ENCODE data around the gene LCE2B. TPM values are rescaled to one million over a fixed set of nuclear protein-coding genes. Genes with fewer than 3 reads are reported as not detected.

The LCE2B gene
- total and polyA plus RNA-seq, 10 of the 15 experiments (the other 5 are each of a cell fraction or from before 2014, with no cell fraction given): not detected

DNA sequence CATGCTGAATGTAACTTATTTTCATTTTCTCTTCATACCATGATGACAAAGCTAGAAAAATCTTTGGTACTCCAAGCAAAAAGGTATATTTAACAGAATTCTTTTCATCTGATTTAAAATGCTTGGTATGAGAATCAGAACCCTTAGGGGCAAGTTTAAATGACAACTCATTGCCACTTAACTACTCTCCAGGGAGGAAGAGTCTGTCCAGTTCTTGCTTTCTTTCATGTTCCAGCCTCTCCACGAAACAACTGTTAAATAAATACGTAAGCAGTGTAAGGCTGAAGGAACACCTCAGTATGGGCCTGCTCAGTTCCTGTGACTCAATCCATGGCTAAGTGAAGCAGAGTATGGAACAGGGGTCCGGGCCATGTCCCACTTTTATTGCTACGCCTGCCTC, 13.8 kb downstream of the LCE2B start:
- FAIRE-seq (no peak), DNase-seq (ENCODE audit: low read depth, low spot score) (no peak), ATAC-seq (no peak)
- RAD21 ChIA-PET (ENCODE audit: unreplicated experiment): no interaction called here
- H3K4me3 ChIP-seq: no peak overlapping the region
- no peaks in the 10 kb centered on the region for H3K9me3 ChIP-seq (replicated peaks; ENCODE audit: control insufficient read depth, insufficient read depth, low read length)
- peaks cover 0 to 2% of the 10 kb centered on the region in 2 experiments; a peak in 3 of 4 replicates for H3K27me3 ChIP-seq (replicated peaks in 1 of 2; ENCODE audit: control insufficient read depth in 2 of 2, insufficient read depth in 2 of 2, low read length in 1 of 2)
- no TSS peak for BruUV-seq (replicated peaks)
- WGBS (ENCODE audit: insufficient coverage, insufficient replicate concordance, low lambda C conversion rate, missing lambda C conversion rate): 29% methylated on average over 4 of the region's 4 CpGs
- no peaks in the 10 kb centered on the region for H4K20me1 ChIP-seq (ENCODE audit: control insufficient read depth, insufficient read depth)
- SMC1A ChIA-PET (ENCODE audit: uncharacterized antibody, unreplicated experiment): no interaction called here
- H3K36me3 ChIP-seq (ENCODE audit: control insufficient read depth in 2 of 2, insufficient read depth in 2 of 2, low read length in 1 of 2): no peaks in the 10 kb centered on the region
- H2AFZ ChIP-seq (ENCODE audit: control insufficient read depth, low read depth, low read length): no peak overlapping the region
- POLR2A ChIA-PET: interaction anchor here (0.6 kb wide), 1 partner anchor 65 kb away, joined by 3 read pairs; no protein-coding TSS in a partner anchor
- in situ Hi-C loops (cut with MboI) (no loop called here), intact Hi-C loops (cut with micrococcal nuclease; ENCODE audit: unreplicated experiment) (no loop called here)
- no peak overlapping the region for H3K27ac ChIP-seq (ENCODE audit: control insufficient read depth, insufficient read depth)
- H3K4me1 ChIP-seq (ENCODE audit: control insufficient read depth, insufficient read depth, low read length): no peaks in the 10 kb centered on the region
- TF ChIP-seq ZBTB40 (IDR thresholded peaks at IDR 0.05; ENCODE audit: borderline replicate concordance) (no peak), DPF2 (IDR thresholded peaks at IDR 0.05) (no peak), HDGF (IDR thresholded peaks at IDR 0.05) (no peak), SUZ12 (IDR thresholded peaks at IDR 0.05; ENCODE audit: unreplicated experiment) (no peak), NR2C2 (IDR thresholded peaks at IDR 0.05; ENCODE audit: borderline replicate concordance, control insufficient read depth, insufficient read length, low read depth) (no peak), ZNF592 (IDR thresholded peaks at IDR 0.05) (no peak), ESRRA (IDR thresholded peaks at IDR 0.05; ENCODE audit: low read length) (no peak), ETV6 (conservative IDR thresholded peaks at IDR 0.05 in 1 of 2, IDR thresholded peaks at IDR 0.05 in 1 of 2; ENCODE audit: borderline replicate concordance in 1 of 2, low read depth in 1 of 2) (no peak), REST (IDR thresholded peaks at IDR 0.05; ENCODE audit: low read depth, low read length) (no peak), SREBF2 (IDR thresholded peaks at IDR 0.05; ENCODE audit: low read length) (no peak)
- TF ChIP-seq, protein P1, sequence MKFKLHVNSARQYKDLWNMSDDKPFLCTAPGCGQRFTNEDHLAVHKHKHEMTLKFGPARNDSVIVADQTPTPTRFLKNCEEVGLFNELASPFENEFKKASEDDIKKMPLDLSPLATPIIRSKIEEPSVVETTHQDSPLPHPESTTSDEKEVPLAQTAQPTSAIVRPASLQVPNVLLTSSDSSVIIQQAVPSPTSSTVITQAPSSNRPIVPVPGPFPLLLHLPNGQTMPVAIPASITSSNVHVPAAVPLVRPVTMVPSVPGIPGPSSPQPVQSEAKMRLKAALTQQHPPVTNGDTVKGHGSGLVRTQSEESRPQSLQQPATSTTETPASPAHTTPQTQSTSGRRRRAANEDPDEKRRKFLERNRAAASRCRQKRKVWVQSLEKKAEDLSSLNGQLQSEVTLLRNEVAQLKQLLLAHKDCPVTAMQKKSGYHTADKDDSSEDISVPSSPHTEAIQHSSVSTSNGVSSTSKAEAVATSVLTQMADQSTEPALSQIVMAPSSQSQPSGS (IDR thresholded peaks at IDR 0.05; ENCODE audit: low read length): no peak
- CTCF ChIA-PET: no interaction called here
- no peak overlapping the region for H3K9ac ChIP-seq (ENCODE audit: control insufficient read depth, insufficient read depth, low read length)
- no peak overlapping the region for H3K4me2 ChIP-seq (ENCODE audit: control insufficient read depth, insufficient read depth)
- no peaks in the 10 kb centered on the region for H3K79me2 ChIP-seq (ENCODE audit: control insufficient read depth, insufficient read depth, low read length)
